Endothelial cell of umbilical vein (primary cell): Measurements from ENCODE around the gene FHOD3.

Source experiments
- CTCF ChIP-seq, 2 donors: IDR thresholded peaks; 1 replicate in 1 of 2; 2 replicates in 1 of 2; pipeline ENCODE4 v1.5.1; 2011; ENCODE audit warnings: low read length in 2 of 2, mild to moderate bottlenecking in 2 of 2, moderate library complexity in 2 of 2, control low read depth in 1 of 2, inconsistent platforms in 1 of 2, low read depth in 1 of 2; ENCODE audit not compliant: insufficient read depth in 1 of 2; ENCODE audit errors: extremely low read depth in 1 of 2
- EZH2 ChIP-seq: IDR thresholded peaks from 2 replicates; pipeline ENCODE4 v1.6.1; 2012; ENCODE audit warnings: borderline replicate concordance, low read depth, mild to moderate bottlenecking, moderate library complexity, low read length, inconsistent platforms; ENCODE audit not compliant: severe bottlenecking
- FOS ChIP-seq: IDR thresholded peaks from 2 replicates; pipeline ENCODE4 v1.6.1; 2011; ENCODE audit warnings: mild to moderate bottlenecking, low read length, moderate library complexity, borderline replicate concordance; ENCODE audit not compliant: insufficient read depth
- JUN ChIP-seq: IDR thresholded peaks from 2 replicates; pipeline ENCODE4 v1.6.1; 2011; ENCODE audit warnings: borderline replicate concordance, low read depth; ENCODE audit not compliant: insufficient read length, insufficient read depth
- POLR2A ChIP-seq: IDR thresholded peaks from 2 replicates; pipeline ENCODE4 v1.6.1; 2012; ENCODE audit warnings: low read depth, mild to moderate bottlenecking, control low read depth, low read length
- POLR2AphosphoS5 ChIP-seq: IDR thresholded peaks from 2 replicates; pipeline ENCODE4 v1.6.1; 2012; ENCODE audit warnings: low read depth, mild to moderate bottlenecking, control low read depth, low read length, moderate library complexity; ENCODE audit not compliant: insufficient read depth

- TF ChIP-seq CTCF (IDR thresholded peaks at IDR 0.05; ENCODE audit: extremely low read depth in 1 of 2, insufficient read depth in 1 of 2, low read depth in 1 of 2, low read length in 2 of 2) (no peak), JUN (no peak), EZH2 (no peak), POLR2A (no peak), POLR2AphosphoS5 (no peak), FOS (no peak)
Measured at GRCh38 chr18:36451454-36452251, 154.1 kb downstream of the FHOD3 start.
